ENCODE results near the gene ZMIZ2. TPM values are rescaled to one million over a fixed set of nuclear protein-coding genes. Genes with fewer than 3 reads are reported as not detected.
A peak's percentile ranks its signal among the peaks of the same experiment; 100 is the strongest.

Gene ZMIZ2
- total RNA-seq, 1 experiment from 2014 or later = 142 TPM

- Histone ChIP-seq H3K79me2 (ENCODE audit: low read depth) (no peaks in the 10 kb centered on the region), H2AFZ (no peak overlapping the region), H3K9me2 (ENCODE audit: insufficient read depth) (no peaks in the 10 kb centered on the region), H3F3A (ENCODE audit: insufficient read depth, low read depth) (peaks cover 57% of the 10 kb centered on the region), H3K4me1 (replicated peaks; ENCODE audit: insufficient read depth) (peaks cover 29% of the 10 kb centered on the region), H3K36me3 (ENCODE audit: low read depth) (no peaks in the 10 kb centered on the region), H4K20me1 (ENCODE audit: insufficient read depth) (peaks cover 7% of the 10 kb centered on the region), H3K9me3 (ENCODE audit: insufficient read depth, low read depth) (no peaks in the 10 kb centered on the region), H3K4me2 (no peak overlapping the region), H3K27ac (no peak overlapping the region), H3K4me3 (no peak overlapping the region), H3K27me3 (ENCODE audit: insufficient read depth, low read depth) (no peaks in the 10 kb centered on the region)
- CTCF ChIA-PET = no interaction called here
- BruUV-seq (replicated peaks) = no TSS peak
- DNase-seq = peak in 1 of 2 experiments; percentile 64
- TF ChIP-seq EZH2 (IDR thresholded peaks at IDR 0.05; ENCODE audit: low read depth) (no peak), CTCF (conservative IDR thresholded peaks at IDR 0.05) (no peak)
- intact Hi-C loops (cut with micrococcal nuclease; ENCODE audit: unreplicated experiment) = no loop called here
- POLR2A ChIA-PET (ENCODE audit: unreplicated experiment) = interaction anchor here (0.6 kb wide), 1 partner anchor 38 kb away, joined by 8 read pairs; no protein-coding TSS in a partner anchor
These were observed 60.3 kb downstream of the ZMIZ2 start for GRCh38 chr7:44808914-44809393.

- BruUV-seq (replicated peaks) = no TSS peak
These were observed 62.4 kb downstream of the ZMIZ2 start for GRCh38 chr7:44811093-44811492.

GRCh38 chr7:44811571-44811970 is 62.9 kb downstream of the ZMIZ2 start:
- Histone ChIP-seq H3K4me1 (replicated peaks; ENCODE audit: insufficient read depth) (peaks cover 16% of the 10 kb centered on the region), H3K79me2 (ENCODE audit: low read depth) (no peaks in the 10 kb centered on the region), H2AFZ (no peak overlapping the region), H3K36me3 (ENCODE audit: low read depth) (no peaks in the 10 kb centered on the region), H3K27ac (0 out of 2 replicates have a peak overlapping the region, but pooled peaks have one; percentile 2), H4K20me1 (ENCODE audit: insufficient read depth) (no peaks in the 10 kb centered on the region), H3K4me2 (peak overlapping the region; percentile 11; the same call in 1 of the 2 replicates), H3K27me3 (ENCODE audit: insufficient read depth, low read depth) (no peaks in the 10 kb centered on the region), H3K9me3 (ENCODE audit: insufficient read depth, low read depth) (no peaks in the 10 kb centered on the region), H3K9me2 (ENCODE audit: insufficient read depth) (no peaks in the 10 kb centered on the region), H3K4me3 (no peak overlapping the region), H3F3A (ENCODE audit: insufficient read depth, low read depth) (peaks cover 36% of the 10 kb centered on the region)
- no peak for DNase-seq
- POLR2A ChIA-PET (ENCODE audit: unreplicated experiment) = interaction anchor here (0.7 kb wide), 1 partner anchor 71 kb away, joined by 7 read pairs; no protein-coding TSS in a partner anchor
- no peak for TF ChIP-seq CTCF (conservative IDR thresholded peaks at IDR 0.05)
- no peak for TF ChIP-seq EZH2 (IDR thresholded peaks at IDR 0.05; ENCODE audit: low read depth)
- CTCF ChIA-PET = no interaction called here
- BruUV-seq (replicated peaks) = no TSS peak
- intact Hi-C loops (cut with micrococcal nuclease; ENCODE audit: unreplicated experiment) = no loop called here

More at GRCh38 chr7:44811093-44811492, 62.4 kb downstream of the ZMIZ2 start:
- H3K79me2 ChIP-seq (ENCODE audit: low read depth) = no peaks in the 10 kb centered on the region
- no peaks in the 10 kb centered on the region for H3K27me3 ChIP-seq (ENCODE audit: insufficient read depth, low read depth)
- intact Hi-C loops (cut with micrococcal nuclease; ENCODE audit: unreplicated experiment) = no loop called here
- DNase-seq = peak in 1 of 2 experiments; percentile 84
- H3K4me2 ChIP-seq = peak overlapping the region; percentile 11; the same call in 1 of the 2 replicates
- peaks cover 38% of the 10 kb centered on the region for H3F3A ChIP-seq (ENCODE audit: insufficient read depth, low read depth)
- no peak overlapping the region for H2AFZ ChIP-seq
- H3K9me2 ChIP-seq (ENCODE audit: insufficient read depth) = no peaks in the 10 kb centered on the region
- TF ChIP-seq EZH2 (IDR thresholded peaks at IDR 0.05; ENCODE audit: low read depth) (no peak), CTCF (conservative IDR thresholded peaks at IDR 0.05) (no peak)
- peaks cover 16% of the 10 kb centered on the region for H3K4me1 ChIP-seq (replicated peaks; ENCODE audit: insufficient read depth)
- no peaks in the 10 kb centered on the region for H3K36me3 ChIP-seq (ENCODE audit: low read depth)
- no peaks in the 10 kb centered on the region for H3K9me3 ChIP-seq (ENCODE audit: insufficient read depth, low read depth)
- H4K20me1 ChIP-seq (ENCODE audit: insufficient read depth) = no peaks in the 10 kb centered on the region
- peak overlapping the region; percentile 2; the same call in 1 of the 2 replicates for H3K27ac ChIP-seq
- no peak overlapping the region for H3K4me3 ChIP-seq
- POLR2A ChIA-PET (ENCODE audit: unreplicated experiment) = interaction anchor here (0.6 kb wide), 1 partner anchor 19 kb away, joined by 19 read pairs; no protein-coding TSS in a partner anchor
- CTCF ChIA-PET = no interaction called here
